Activated CD4-positive, alpha-beta memory T cell treated with anti-CD3 and anti-CD28 coated beads for 36 hours (primary cell): ENCODE results near the gene KAT2A. TPM values are rescaled to one million over a fixed set of nuclear protein-coding genes. Genes with fewer than 3 reads are reported as not detected.

Experiments used
- CTCF ChIA-PET: fragments of 350-600 bp; sonication (Branson Sonifier 250); formaldehyde crosslinking; loops from one replicate; lab custom pipeline; 2021; ENCODE audit warnings: antibody characterized with exemption, inconsistent platforms; lab: Charles Lee
- POLR2A ChIA-PET: fragments of 350-600 bp; sonication (Branson Sonifier 250); formaldehyde crosslinking; loops from one replicate; lab custom pipeline; 2021; ENCODE audit warnings: antibody characterized with exemption; lab: Charles Lee
- DNase-seq: peaks from one replicate; pipeline ENCODE4 v3.0.0-alpha.2; 2020
- H3K27ac Mint-ChIP-seq: one replicate; pipeline ENCODE4 v1.8.0; 2021; ENCODE audit warnings: mixed read lengths
- H3K27me3 Mint-ChIP-seq: one replicate; pipeline ENCODE4 v1.8.0; 2021; ENCODE audit warnings: mixed read lengths
- H3K36me3 Mint-ChIP-seq: one replicate; pipeline ENCODE4 v1.8.0; 2021; ENCODE audit warnings: mixed read lengths
- H3K4me1 Mint-ChIP-seq: one replicate; pipeline ENCODE4 v1.8.0; 2021; ENCODE audit warnings: low read depth, mixed read lengths
- H3K4me3 Mint-ChIP-seq: one replicate; pipeline ENCODE4 v1.8.0; 2021; ENCODE audit warnings: mild to moderate bottlenecking, mixed read lengths
- H3K9me3 Mint-ChIP-seq: one replicate; pipeline ENCODE4 v1.8.0; 2021; ENCODE audit warnings: mixed read lengths
- intact Hi-C: fragments of 100-400 bp; cut with micrococcal nuclease; formaldehyde crosslinking; loops from one replicate; pipeline ENCODE4 v1.15.1; 2023
- total RNA-seq, 2 experiments: library from RNA; stranded (reverse); gene quantifications; one replicate each; pipeline ENCODE4 v1.2.3, GENCODE V29; 2021

The KAT2A gene
- total RNA-seq, 2 experiments from 2014 or later = 38.6 to 41.0 TPM

DNA sequence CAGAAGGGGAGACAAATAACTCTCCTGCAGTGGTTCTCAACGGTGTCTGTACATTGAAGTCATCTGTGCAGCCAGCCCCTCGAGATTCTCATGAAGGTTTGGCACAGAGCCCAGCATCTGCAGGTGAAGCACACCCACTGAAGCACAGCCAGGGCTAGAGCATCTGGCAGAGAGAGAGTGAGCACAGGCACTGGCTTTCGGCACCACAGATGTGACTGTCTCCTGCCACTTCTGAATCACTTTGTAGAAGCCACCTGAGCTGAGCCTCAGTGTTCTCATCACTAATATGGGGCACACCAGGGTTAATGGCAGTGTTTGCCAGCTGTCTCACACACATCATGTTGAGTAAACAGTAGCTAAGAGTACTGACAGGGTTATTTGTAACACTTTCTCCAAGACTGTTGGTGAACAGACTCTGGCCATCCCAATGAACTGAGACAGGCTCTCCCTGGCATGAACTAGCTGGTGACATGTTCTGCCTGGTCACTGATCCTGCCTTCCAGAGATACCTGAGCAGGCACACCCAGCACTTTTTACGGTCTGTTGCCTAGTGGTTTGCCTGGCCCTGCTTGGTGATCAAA is 12.4 kb upstream of the KAT2A start:
- Mint-ChIP-seq H3K27me3 (no peaks in the 10 kb centered on the region), H3K4me3 (no peak overlapping the region), H3K36me3 (peaks cover 20% of the 10 kb centered on the region), H3K27ac (peak overlapping the region; percentile 77), H3K4me1 (peaks cover 59% of the 10 kb centered on the region), H3K9me3 (no peaks in the 10 kb centered on the region)
- intact Hi-C loops = loop anchor here (2.0 kb wide), 1 partner anchor 21 kb away; the partner anchor contains the start of gene RAB5C
- CTCF ChIA-PET = interaction anchor here (0.7 to 3.9 kb wide), 4 partner anchors 16 to 66 kb away, joined by 3 to 14 read pairs (median 3); partner anchors contain the start of gene KCNH4
- POLR2A ChIA-PET = interaction anchor here (0.9 to 1.6 kb wide), 2 partner anchors 21 to 156 kb away, joined by 3 read pairs; no protein-coding TSS in a partner anchor
- peak; percentile 55 for DNase-seq

DNA sequence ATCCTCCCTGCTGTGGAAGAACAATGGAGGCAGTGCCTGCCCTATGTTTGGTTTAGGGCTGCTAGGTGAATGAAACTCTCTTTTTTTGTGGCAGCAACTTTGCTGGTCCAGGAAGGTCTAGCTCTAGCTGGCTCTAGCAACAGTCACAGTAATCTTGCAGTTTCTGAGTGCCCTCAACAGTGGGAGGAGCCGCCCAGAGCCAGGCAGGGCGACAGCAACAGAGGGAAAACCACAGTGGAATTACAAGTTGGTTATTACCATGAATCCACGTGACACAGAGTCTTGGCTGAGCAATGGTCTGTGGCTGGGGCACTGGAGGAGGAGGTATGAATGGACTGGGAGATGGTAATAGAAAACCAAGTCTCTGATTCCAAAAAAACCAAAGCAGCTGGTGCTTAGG is 11.8 kb upstream of the KAT2A start:
- Mint-ChIP-seq H3K4me3 (no peak overlapping the region), H3K27me3 (no peaks in the 10 kb centered on the region), H3K4me1 (peaks cover 58% of the 10 kb centered on the region), H3K9me3 (no peaks in the 10 kb centered on the region), H3K27ac (peak overlapping the region; percentile 77), H3K36me3 (peaks cover 26% of the 10 kb centered on the region)
- intact Hi-C loops = loop anchor here (2.0 kb wide), 1 partner anchor 22 kb away; the partner anchor contains the start of gene RAB5C
- peak; percentile 69 for DNase-seq
- ChIA-PET POLR2A (interaction anchor here (1.6 kb wide), 1 partner anchor 155 kb away, joined by 3 read pairs; no protein-coding TSS in a partner anchor), CTCF (interaction anchor here (1.3 to 3.9 kb wide), 2 partner anchors 48 to 65 kb away, joined by 3 to 14 read pairs; partner anchors contain the start of gene KCNH4)

DNA sequence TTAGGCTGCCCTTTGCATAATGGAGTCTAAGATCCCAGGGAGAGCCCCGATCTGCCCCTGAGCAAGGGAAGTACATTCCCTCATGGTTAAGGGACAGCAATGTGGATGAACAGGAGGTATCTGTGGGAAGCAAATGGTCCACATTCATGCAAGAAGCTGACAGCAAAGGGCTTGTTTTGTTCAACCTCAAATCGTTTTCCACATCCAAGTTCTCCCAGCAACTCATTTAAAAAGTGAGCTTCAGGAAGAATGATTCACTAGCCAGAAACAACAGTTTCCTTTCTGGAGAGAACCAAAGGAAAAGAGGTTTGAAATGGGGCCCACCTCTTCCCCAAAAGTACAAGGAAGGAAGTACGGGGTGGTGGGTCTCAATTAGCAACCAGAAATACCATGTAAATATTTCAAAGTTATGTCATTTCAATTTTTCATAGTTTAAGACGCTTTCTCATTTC is 10.8 kb upstream of the KAT2A start:
- intact Hi-C loops = loop anchor here (2.0 kb wide), 1 partner anchor 23 kb away; the partner anchor contains the start of gene RAB5C
- no peak overlapping the region for H3K4me3 Mint-ChIP-seq

DNA sequence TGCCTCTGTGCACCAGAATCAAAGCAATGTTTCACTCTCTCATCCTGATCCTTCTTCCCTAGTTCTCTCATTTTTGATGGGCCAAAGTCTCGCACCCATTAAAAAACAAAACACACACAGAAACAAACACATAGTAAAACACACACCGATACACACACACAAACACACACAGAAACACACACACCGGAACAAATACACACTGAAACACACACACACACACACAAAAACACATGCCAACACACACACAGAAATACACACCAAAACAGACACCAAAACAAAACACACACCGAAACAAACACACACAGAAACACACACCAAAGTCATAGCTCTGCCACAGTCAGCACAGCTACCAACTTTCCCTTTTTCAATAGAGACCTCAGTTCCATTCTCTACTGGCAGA is 10.1 kb upstream of the KAT2A start:
- ChIA-PET CTCF (interaction anchor here (1.0 to 3.9 kb wide), 3 partner anchors 10 to 50 kb away, joined by 7 to 14 read pairs (median 11); partner anchors contain the start of genes KAT2A and KCNH4), POLR2A (interaction anchor here (1.1 kb wide), 1 partner anchor 19 kb away, joined by 3 read pairs; the partner anchor contains the start of gene DHX58)
- H3K27ac Mint-ChIP-seq = peak overlapping the region; percentile 65
- intact Hi-C loops = no loop called here
- peaks cover 51% of the 10 kb centered on the region for H3K4me1 Mint-ChIP-seq
- no peak overlapping the region for H3K4me3 Mint-ChIP-seq
- peaks cover 29% of the 10 kb centered on the region for H3K36me3 Mint-ChIP-seq
- no peaks in the 10 kb centered on the region for H3K9me3 Mint-ChIP-seq
- no peaks in the 10 kb centered on the region for H3K27me3 Mint-ChIP-seq
- DNase-seq = no peak

More for the DNA sequence above, 10.8 kb upstream of the KAT2A start:
- Mint-ChIP-seq H3K27me3 (no peaks in the 10 kb centered on the region), H3K36me3 (peaks cover 31% of the 10 kb centered on the region), H3K4me1 (peaks cover 58% of the 10 kb centered on the region), H3K9me3 (no peaks in the 10 kb centered on the region), H3K27ac (peak overlapping the region; percentile 77)
- CTCF ChIA-PET = interaction anchor here (1.1 to 3.9 kb wide), 2 partner anchors 9 to 49 kb away, joined by 5 to 14 read pairs; partner anchors contain the start of gene KCNH4
- POLR2A ChIA-PET = interaction anchor here (0.6 to 1.1 kb wide), 2 partner anchors 19 to 214 kb away, joined by 3 read pairs; partner anchors contain the start of gene DHX58
- no peak for DNase-seq

DNA sequence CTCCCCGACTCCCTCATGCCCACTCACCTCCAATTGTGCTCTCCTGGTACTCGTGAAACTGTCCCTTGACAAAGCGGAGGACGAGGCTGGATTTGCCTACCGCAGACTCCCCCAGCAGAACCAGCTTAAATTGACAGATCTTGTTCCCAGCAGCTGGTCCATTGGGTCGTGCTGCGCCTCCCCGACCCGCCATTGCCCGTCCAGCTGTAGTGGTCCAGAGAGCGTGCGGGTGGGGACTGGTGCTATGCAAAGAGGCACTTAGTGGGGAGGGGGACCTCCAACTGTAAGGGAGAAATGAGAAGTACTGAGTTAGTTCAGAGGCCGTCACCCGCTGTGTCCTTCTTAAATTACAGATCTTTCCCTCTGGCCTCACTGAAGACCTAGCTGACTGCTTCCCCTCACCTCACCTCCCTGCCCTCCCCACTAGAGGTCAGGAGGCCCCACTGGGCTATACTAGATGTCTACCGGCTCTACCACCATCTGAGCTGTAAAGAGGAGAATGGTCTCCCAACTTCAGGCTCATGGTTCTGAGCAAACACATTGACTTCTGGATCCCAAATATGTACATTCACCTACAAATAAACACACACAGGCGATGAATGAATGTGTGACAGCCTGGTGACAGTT is 9.3 kb upstream of the KAT2A start:
- H3K4me1 Mint-ChIP-seq = peaks cover 42% of the 10 kb centered on the region
- H3K27me3 Mint-ChIP-seq = no peaks in the 10 kb centered on the region
- ChIA-PET CTCF (interaction anchor here (0.5 to 2.8 kb wide), 3 partner anchors 9 to 71 kb away, joined by 3 to 11 read pairs (median 7); partner anchors contain the start of gene KAT2A), POLR2A (interaction anchor here (1.6 kb wide), 1 partner anchor 18 kb away, joined by 3 read pairs; no protein-coding TSS in a partner anchor)
- no peaks in the 10 kb centered on the region for H3K9me3 Mint-ChIP-seq
- H3K36me3 Mint-ChIP-seq = peaks cover 31% of the 10 kb centered on the region
- H3K27ac Mint-ChIP-seq = peak overlapping the region; percentile 57
- intact Hi-C loops = no loop called here
- no peak overlapping the region for H3K4me3 Mint-ChIP-seq
- no peak for DNase-seq

DNA sequence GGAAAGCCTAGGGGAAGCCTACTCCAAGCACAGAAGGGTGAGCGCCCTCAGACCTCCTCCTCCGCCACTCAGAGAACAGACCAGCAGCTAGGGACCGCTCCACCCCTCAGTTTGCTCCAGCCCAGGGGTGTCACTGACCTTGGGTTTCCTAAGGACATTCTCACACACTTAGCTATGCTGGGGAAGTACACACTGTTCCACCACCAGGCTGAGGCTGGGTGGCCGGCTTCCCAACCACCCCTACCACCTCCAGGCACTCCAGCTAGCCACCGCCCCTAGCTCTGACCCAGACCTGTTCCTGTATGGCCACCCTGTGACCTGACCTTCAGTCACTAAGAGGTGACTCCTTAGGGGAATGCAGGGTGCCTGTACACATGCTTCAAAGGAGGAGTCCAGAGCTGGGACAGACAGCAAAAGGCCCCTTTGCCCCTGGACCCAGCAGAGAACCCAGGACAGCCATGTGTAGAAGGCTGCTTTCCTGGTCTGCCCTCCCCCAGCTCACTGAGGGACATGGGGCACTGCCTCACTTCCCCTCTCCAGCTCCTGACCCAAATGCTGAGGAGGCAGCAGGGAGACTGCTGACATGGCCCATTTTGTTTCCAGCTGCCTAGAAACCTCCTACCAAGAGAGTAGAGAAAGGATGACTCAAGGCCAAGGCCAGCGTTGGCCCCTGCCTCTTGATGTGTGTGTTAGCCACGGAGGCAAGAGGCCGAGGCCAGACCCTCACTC is 8.1 kb upstream of the KAT2A start:
- no peak for DNase-seq
- intact Hi-C loops = no loop called here
- H3K36me3 Mint-ChIP-seq = peaks cover 32% of the 10 kb centered on the region
- no peaks in the 10 kb centered on the region for H3K9me3 Mint-ChIP-seq
- peaks cover 36% of the 10 kb centered on the region for H3K4me1 Mint-ChIP-seq
- ChIA-PET POLR2A (interaction anchor here (0.6 to 1.6 kb wide), 2 partner anchors 17 to 50 kb away, joined by 3 to 4 read pairs; no protein-coding TSS in a partner anchor), CTCF (interaction anchor here (1.0 to 2.8 kb wide), 4 partner anchors 11 to 105 kb away, joined by 3 to 11 read pairs (median 4); no protein-coding TSS in a partner anchor)
- peak overlapping the region; percentile 67 for H3K27ac Mint-ChIP-seq
- H3K27me3 Mint-ChIP-seq = no peaks in the 10 kb centered on the region
- H3K4me3 Mint-ChIP-seq = no peak overlapping the region

DNA sequence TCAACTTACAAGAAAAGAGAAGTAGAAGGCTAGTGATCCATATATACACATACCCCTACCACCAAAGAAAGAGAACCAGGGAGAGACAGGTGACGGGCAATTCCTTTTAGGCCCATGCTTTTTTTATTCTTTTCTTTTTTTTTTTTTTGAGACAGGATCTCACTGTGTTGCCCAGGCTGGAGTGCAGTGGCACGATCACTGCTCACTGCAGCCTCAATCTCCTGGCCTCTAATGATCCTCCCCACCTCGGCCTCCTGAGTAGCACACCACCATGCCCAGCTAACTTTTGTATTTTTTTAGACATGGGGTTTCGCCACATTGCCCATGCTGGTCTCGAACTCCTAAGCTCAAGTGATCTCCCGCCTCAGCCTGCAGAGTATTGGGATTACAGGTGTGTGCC is 6.2 kb upstream of the KAT2A start:
- Mint-ChIP-seq H3K4me1 (peaks cover 18% of the 10 kb centered on the region), H3K36me3 (peaks cover 32% of the 10 kb centered on the region), H3K27ac (no peak overlapping the region), H3K9me3 (no peaks in the 10 kb centered on the region), H3K27me3 (no peaks in the 10 kb centered on the region), H3K4me3 (no peak overlapping the region)
- POLR2A ChIA-PET = interaction anchor here (0.7 kb wide), 1 partner anchor 161 kb away, joined by 3 read pairs; the partner anchor contains the start of gene CNP
- no peak for DNase-seq
- CTCF ChIA-PET = interaction anchor here (1.3 kb wide), 1 partner anchor 9 kb away, joined by 3 read pairs; no protein-coding TSS in a partner anchor
- intact Hi-C loops = no loop called here

DNA sequence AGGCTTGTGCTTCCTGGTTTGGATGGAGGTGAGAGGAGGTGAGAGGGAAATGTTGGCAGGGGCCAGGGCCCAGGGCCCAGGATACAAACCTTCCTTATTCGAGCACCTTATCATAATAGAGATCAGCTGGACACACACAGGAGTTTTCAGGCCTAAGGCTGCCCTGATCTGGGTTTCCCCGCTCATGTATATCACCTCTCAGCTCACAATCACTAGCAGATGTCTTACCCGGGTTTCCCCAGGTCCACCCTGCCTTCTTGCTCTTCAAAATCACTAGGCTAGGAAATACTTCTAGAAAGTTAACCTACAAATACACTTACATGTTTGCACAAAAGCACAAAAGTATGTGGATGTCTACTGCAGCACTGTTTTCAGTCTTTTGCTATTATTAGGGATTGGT is 5.7 kb upstream of the KAT2A start:
- Mint-ChIP-seq H3K36me3 (peaks cover 32% of the 10 kb centered on the region), H3K4me3 (no peak overlapping the region), H3K4me1 (peaks cover 12% of the 10 kb centered on the region), H3K27me3 (no peaks in the 10 kb centered on the region), H3K9me3 (no peaks in the 10 kb centered on the region), H3K27ac (no peak overlapping the region)
- intact Hi-C loops = no loop called here
- ChIA-PET CTCF (interaction anchor here (1.3 kb wide), 1 partner anchor 9 kb away, joined by 3 read pairs; no protein-coding TSS in a partner anchor), POLR2A (interaction anchor here (0.7 kb wide), 1 partner anchor 160 kb away, joined by 3 read pairs; the partner anchor contains the start of gene CNP)
- DNase-seq = no peak

DNA sequence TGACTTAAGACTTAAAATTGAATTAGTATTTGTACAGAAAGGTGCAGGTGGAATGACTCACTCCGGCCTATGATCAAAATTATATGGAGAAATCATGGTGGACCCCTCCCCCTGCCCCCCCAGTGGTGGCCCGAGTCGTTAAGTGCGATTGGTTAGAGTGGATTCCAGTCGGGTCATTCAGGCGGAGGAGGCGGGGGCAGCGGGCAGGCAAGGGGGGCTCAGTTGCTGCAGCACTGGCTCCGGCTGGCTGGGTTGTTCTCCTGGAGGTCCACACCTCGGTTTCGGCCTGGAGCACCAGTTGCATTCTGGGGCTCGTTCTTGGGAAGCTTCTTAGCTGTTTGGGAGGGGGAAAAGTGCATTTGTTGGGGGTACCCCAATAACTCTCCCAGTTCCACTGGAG is 4.4 kb upstream of the KAT2A start:
- no peak overlapping the region for H3K27ac Mint-ChIP-seq
- ChIA-PET POLR2A (no interaction called here), CTCF (interaction anchor here (2.2 kb wide), 1 partner anchor 58 kb away, joined by 5 read pairs; no protein-coding TSS in a partner anchor)
- H3K27me3 Mint-ChIP-seq = no peaks in the 10 kb centered on the region
- no peak overlapping the region for H3K4me3 Mint-ChIP-seq
- intact Hi-C loops = no loop called here
- no peak for DNase-seq
- H3K36me3 Mint-ChIP-seq = peaks cover 30% of the 10 kb centered on the region
- H3K9me3 Mint-ChIP-seq = no peaks in the 10 kb centered on the region
- H3K4me1 Mint-ChIP-seq = peaks cover 5% of the 10 kb centered on the region

DNA sequence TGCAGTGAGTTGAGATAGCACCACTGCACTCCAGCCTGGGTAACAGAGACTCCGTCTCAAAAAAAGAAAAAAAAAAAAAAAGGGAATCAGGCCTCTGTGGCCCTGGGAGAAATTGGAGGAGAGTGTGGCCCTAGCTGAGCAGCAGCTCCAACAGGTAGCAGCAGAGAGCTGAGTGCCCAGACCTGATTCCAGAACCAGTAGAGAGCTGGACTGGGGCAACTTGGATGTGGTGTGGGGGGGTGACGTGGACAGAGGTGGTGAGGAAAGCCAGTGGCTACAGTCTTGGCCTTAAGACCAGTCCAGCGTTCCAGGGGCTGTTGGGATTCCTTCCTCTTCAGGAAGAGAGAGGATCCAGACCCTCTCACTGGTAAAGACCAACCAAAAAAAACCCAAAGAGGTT is 3.1 kb upstream of the KAT2A start:
- peaks cover 28% of the 10 kb centered on the region for H3K36me3 Mint-ChIP-seq
- POLR2A ChIA-PET = interaction anchor here (0.6 to 0.8 kb wide), 2 partner anchors 12 to 17 kb away, joined by 3 read pairs; partner anchors contain the start of gene DHX58

More for the DNA sequence above, 3.1 kb upstream of the KAT2A start:
- Mint-ChIP-seq H3K27me3 (no peaks in the 10 kb centered on the region), H3K4me3 (no peak overlapping the region), H3K27ac (no peak overlapping the region), H3K9me3 (no peaks in the 10 kb centered on the region), H3K4me1 (peaks cover 15% of the 10 kb centered on the region)
- DNase-seq = no peak
- CTCF ChIA-PET = interaction anchor here (2.2 kb wide), 1 partner anchor 60 kb away, joined by 5 read pairs; no protein-coding TSS in a partner anchor
- intact Hi-C loops = no loop called here
